Tibial nerve (tissue), 4 donors: ENCODE data around the gene LEFTY1. TPM values are rescaled to one million over a fixed set of nuclear protein-coding genes. Genes with fewer than 3 reads are reported as not detected.
"Not testable (repeated sequence)": the region's sequence is repeated elsewhere in the genome, so short reads cannot be mapped to it uniquely, and the experiment has no call there.

Source experiments
- DNase-seq, 2 donors: peaks; one replicate each; pipeline ENCODE4 v3.0.0-alpha.2; 2019; ENCODE audit warnings: low spot score in 2 of 2
- H3K27ac ChIP-seq, 4 donors: fragments of 200-600 bp; sonication (generic) in 3 of 4; one replicate each; pipeline ENCODE4 v1.5.1; 2017 to 2019; ENCODE audit warnings: mild to moderate bottlenecking in 1 of 4
- H3K27me3 ChIP-seq, 2 donors: fragments of 200-600 bp; sonication (generic) in 1 of 2; one replicate each; pipeline versions ENCODE4 v1.5.1 to v1.6.0; 2017 to 2019
- H3K36me3 ChIP-seq, 3 donors: fragments of 200-600 bp; sonication (generic); one replicate each; pipeline ENCODE4 v1.5.1; 2018 to 2019
- H3K4me1 ChIP-seq, 4 donors: fragments of 200-600 bp; sonication (generic) in 3 of 4; one replicate each; pipeline ENCODE4 v1.5.1; 2017 to 2019
- H3K4me3 ChIP-seq, 4 donors: fragments of 200-600 bp; sonication (generic) in 3 of 4; one replicate each; pipeline ENCODE4 v1.5.1; 2017 to 2019; ENCODE audit warnings: mild to moderate bottlenecking in 1 of 4, moderate library complexity in 1 of 4
- H3K9me3 ChIP-seq, 4 donors: fragments of 200-600 bp; sonication (generic) in 3 of 4; one replicate each; pipeline ENCODE4 v1.5.1; 2017 to 2019
- CTCF ChIP-seq, 5 experiments: fragments of 200-600 bp in 3 of 5; fragments of 450-650 bp in 2 of 5; sonication (generic) in 3 of 5; IDR thresholded peaks; one replicate each; pipeline ENCODE4 v1.5.1; 2016 to 2019; ENCODE audit warnings: antibody characterized with exemption in 5 of 5, mild to moderate bottlenecking in 3 of 5, moderate library complexity in 2 of 5
- EP300 ChIP-seq, 2 donors: sonication (generic); formaldehyde crosslinking; IDR thresholded peaks; one replicate each; pipeline ENCODE4 v1.6.1; 2017; ENCODE audit warnings: antibody characterized with exemption in 2 of 2, mild to moderate bottlenecking in 1 of 2
- POLR2A ChIP-seq, 2 donors: fragments of 450-650 bp; IDR thresholded peaks; one replicate each; pipeline ENCODE4 v1.6.1; 2017; ENCODE audit warnings: antibody characterized with exemption in 2 of 2, mild to moderate bottlenecking in 2 of 2, moderate library complexity in 2 of 2
- WGBS, 2 donors: methylation state at CpG; one replicate each; pipeline ENCODE4 v1.1.5; 2018; 5-methylcytosine and 5-hydroxymethylcytosine counted together
- total RNA-seq, 4 donors: library from RNA; depleted of rRNA; stranded (reverse); fragments of >200 nt; gene quantifications; one replicate each; pipeline ENCODE4 v1.1.0, GENCODE V29; 2016

The LEFTY1 gene
- total RNA-seq = under 1 TPM in 1 of 4 donors, not detected in 3; 0.20 TPM

GRCh38 chr1:225888898-225889601 lies at the start of gene LEFTY1:
Gene LEFTY1 (minus strand): TSS chr1:225889146. CDS start chr1:225889066, 80 bp downstream.
- Histone ChIP-seq H3K27ac (no peak within 1 kb of the TSS), H3K4me3 (no peak within 1 kb of the TSS), H3K4me1 (no peaks in the 10 kb centered on the region), H3K27me3 (peaks cover 0 to 11% of the 10 kb centered on the region in 2 donors), H3K36me3 (no peaks in the 10 kb centered on the region), H3K9me3 (no peaks in the 10 kb centered on the region)
- DNase-seq = no peak
- 61 to 69% methylated on average over 6 to 7 of the region's 11 CpGs for WGBS, 2 donors
- TF ChIP-seq POLR2A (IDR thresholded peaks at IDR 0.05) (no peak), EP300 (IDR thresholded peaks at IDR 0.05) (no peak), CTCF (IDR thresholded peaks at IDR 0.05) (no peak)

GRCh38 chr1:225937048-225937968 lies 48.4 kb upstream of the LEFTY1 start:
- H3K36me3 ChIP-seq = no peaks in the 10 kb centered on the region
- peaks cover 0 to 10% (median 0%) of the 10 kb centered on the region in 4 donors for H3K4me1 ChIP-seq
- peaks cover 0 to 13% of the 10 kb centered on the region in 2 donors for H3K27me3 ChIP-seq
- TF ChIP-seq POLR2A (IDR thresholded peaks at IDR 0.05) = no peak
- no peak for TF ChIP-seq CTCF (IDR thresholded peaks at IDR 0.05)
- no peak for TF ChIP-seq EP300 (IDR thresholded peaks at IDR 0.05)
- WGBS, 2 donors = 88 to 92% methylated on average over 17 to 20 of the region's 21 CpGs
- DNase-seq = no peak
- no peak overlapping the region for H3K4me3 ChIP-seq
- no peak overlapping the region for H3K27ac ChIP-seq
- H3K9me3 ChIP-seq = no peaks in the 10 kb centered on the region

- Histone ChIP-seq H3K4me3 (no peak overlapping the region), H3K27ac (no peak overlapping the region), H3K36me3 (no peaks in the 10 kb centered on the region), H3K4me1 (peaks cover 0 to 10% (median 0%) of the 10 kb centered on the region in 4 donors), H3K9me3 (no peaks in the 10 kb centered on the region), H3K27me3 (peaks cover 0 to 13% of the 10 kb centered on the region in 2 donors)
- no peak for TF ChIP-seq POLR2A (IDR thresholded peaks at IDR 0.05)
- TF ChIP-seq EP300 (IDR thresholded peaks at IDR 0.05) = no peak
- TF ChIP-seq CTCF (IDR thresholded peaks at IDR 0.05) = no peak
- no peak for DNase-seq
- 45 to 74% methylated on average over 3 of the region's 3 CpGs for WGBS, 2 donors
Observed at GRCh38 chr1:225936523-225936922, 47.6 kb upstream of the LEFTY1 start.

- H3K9me3 ChIP-seq, H3K4me3 ChIP-seq, H3K27ac ChIP-seq, H3K36me3 ChIP-seq, DNase-seq, H3K4me1 ChIP-seq: not testable (repeated sequence)
- WGBS, 2 donors = 74 to 84% methylated on average over 8 of the region's 8 CpGs
- peaks cover 0 to 13% of the 10 kb centered on the region in 2 donors for H3K27me3 ChIP-seq
Observed at GRCh38 chr1:225936086-225936485, 47.1 kb upstream of the LEFTY1 start.

GRCh38 chr1:225934711-225935110 lies 45.8 kb upstream of the LEFTY1 start:
- WGBS, 2 donors = 88 to 91% methylated on average over 5 of the region's 5 CpGs
- Histone ChIP-seq H3K27ac (no peak overlapping the region), H3K4me3 (no peak overlapping the region), H3K9me3 (no peaks in the 10 kb centered on the region), H3K27me3 (peaks cover 0 to 9% of the 10 kb centered on the region in 2 donors), H3K36me3 (no peaks in the 10 kb centered on the region), H3K4me1 (no peaks in the 10 kb centered on the region)
- no peak for DNase-seq
- no peak for TF ChIP-seq POLR2A (IDR thresholded peaks at IDR 0.05)
- TF ChIP-seq EP300 (IDR thresholded peaks at IDR 0.05) = no peak
- no peak for TF ChIP-seq CTCF (IDR thresholded peaks at IDR 0.05)
